ENCODE measurements around the gene PCBP4. TPM values are rescaled to one million over a fixed set of nuclear protein-coding genes. Genes with fewer than 3 reads are reported as not detected.

Gene PCBP4
- 65.7 and 72.5 TPM in 2 replicates for total RNA-seq (2014; rRNA removed; shearing (Covaris generic))

GRCh38 chr3:51967384-51968169, at the start of gene PCBP4:
TSS of gene PCBP4 (minus strand) at chr3:51967454. CDS start at chr3:51961240, 6,214 bp downstream.
- DNase-seq (ENCODE audit: low read depth) = peak; percentile 68

DNA sequence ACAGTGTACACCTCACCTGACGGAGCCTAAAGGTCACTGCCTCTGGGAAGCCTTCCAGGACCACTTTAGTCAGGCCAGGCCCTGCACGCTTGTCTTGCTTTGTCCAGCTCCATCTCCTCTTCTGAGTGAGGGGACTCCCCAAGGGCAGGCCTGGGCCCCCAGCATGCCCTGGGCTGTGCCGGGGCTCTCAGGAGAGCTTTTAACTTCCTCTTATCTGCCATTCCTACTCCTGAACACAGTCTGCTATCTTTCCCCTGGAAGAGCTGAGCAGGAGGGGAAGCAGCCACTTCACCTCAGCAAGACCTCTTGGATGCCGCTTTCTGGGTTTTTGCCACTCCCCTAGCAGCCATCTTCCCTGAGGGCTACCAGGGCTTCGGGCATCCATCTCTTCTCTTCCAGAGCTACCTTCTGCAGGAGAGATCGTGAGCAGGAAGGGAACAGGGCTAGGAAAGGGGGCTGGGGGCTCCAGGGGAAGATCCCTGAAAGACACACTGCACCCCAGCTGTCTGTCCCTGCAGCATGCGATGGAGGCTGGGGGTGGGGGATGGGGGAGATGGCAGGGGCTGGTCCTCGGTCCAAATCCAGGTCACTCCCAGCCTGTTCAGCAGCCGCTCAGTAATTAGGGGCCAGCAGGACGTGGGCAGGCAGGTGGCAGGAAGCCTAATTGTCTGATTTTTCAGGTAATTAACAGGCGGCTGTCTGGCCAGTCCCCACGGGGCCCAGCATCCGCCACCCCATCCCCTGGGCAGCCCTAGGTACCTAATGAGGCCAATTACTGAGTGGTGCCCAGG, 48.4 kb upstream of the PCBP4 start:
- DNase-seq (ENCODE audit: low read depth) = no peak

- DNase-seq (ENCODE audit: low read depth) = peak; percentile 54
Measured at GRCh38 chr3:52014613-52015012, 47.4 kb upstream of the PCBP4 start.

DNA sequence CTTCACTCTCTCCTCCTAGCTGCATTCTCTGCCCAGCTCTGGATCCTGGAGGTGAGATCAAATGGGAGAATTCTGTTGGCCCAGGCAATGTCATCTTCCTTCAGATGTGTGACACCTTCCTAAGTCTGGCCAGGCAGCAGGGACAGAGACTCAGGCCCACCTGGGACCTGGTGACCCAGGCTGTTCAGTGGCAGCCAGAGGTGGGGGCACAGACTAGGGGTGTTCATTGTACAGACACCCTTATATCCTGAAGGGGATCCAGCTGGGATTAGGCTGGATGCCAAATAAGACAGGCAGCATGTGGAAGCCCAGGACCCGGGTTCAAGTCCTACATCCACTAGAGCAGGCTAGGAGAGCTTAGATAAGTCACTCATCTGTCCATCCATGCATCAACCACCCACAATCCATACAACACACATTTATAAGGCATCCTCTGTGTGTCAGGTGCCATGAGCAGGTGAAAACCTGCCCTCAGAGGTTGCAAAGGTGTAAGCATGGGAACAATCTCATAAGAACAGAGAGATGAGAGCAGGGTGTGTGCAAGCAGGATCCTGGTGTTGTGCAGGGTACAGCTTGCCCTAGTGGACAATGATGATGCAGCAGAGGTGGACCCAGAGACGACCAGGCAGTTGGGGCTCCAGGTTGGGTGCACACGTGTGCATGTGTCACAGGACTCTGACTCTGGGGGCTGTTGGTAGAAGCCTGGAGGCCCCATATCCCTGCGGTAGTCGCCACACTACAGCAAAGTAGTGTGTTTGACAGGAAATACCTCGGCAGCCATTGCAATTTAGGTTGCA, 46.7 kb upstream of the PCBP4 start:
- DNase-seq (ENCODE audit: low read depth) = no peak

DNA sequence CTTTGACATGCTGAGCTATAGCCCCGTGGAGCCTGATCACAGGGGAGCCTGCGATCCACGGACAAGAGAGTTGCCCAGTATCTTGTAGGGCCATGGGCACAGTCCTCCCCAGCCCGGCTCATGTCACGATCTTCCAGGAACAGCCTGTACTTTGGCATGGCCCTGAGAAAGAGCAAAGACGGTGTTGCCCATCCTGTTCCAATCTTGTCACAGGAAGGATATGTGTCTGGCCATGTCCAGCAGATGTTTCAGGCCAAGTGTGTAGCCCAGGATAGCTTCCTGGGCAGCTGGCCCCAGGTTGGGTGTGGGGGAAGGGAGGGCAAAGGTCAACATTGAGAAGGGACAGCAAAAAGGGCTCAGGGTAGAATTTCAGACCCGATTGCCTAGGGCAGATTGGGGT, 45.4 kb upstream of the PCBP4 start:
- DNase-seq (ENCODE audit: low read depth) = no peak

DNA sequence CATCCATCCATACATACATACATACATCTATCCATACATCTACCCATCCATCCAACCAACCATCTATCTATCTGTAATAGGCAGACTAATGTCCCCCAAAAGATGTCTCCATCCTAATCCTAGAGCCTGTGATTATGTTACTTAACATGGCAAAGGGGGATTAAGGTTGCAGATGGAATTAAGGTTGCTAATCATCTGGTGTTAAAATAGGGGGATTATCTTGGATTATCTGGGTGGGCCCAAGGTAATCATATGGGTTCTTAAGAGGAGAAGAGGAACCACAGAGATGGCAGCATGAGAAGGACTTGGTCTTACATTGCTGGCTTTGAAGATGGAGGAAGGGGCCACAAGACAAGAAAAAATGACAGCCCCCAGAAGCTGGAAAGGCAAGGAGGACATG, 43.2 kb upstream of the PCBP4 start:
- no peak for DNase-seq (ENCODE audit: low read depth)

DNA sequence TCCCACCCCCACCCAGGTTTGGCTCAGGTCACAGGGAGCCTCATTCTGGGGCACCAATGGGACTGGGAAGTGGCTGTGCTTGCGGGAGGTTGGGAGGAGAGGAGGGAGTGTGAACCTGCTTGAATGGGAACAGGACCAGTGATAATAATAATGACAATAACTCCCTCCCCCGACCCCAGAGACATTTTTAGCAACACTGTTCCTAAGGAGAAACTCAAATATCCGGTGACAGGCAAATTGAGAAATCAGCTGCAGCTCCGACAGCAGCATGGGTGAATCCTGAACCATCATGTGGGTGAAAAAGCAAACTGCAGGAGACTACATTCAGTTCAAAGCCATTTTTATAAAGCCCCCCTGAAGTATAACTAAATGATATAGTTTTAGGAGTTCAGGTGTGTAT, 40.0 kb upstream of the PCBP4 start:
- no peak for DNase-seq (ENCODE audit: low read depth)

GRCh38 chr3:52006820-52007133, 39.5 kb upstream of the PCBP4 start:
- no peak for DNase-seq (ENCODE audit: low read depth)

- no peak for DNase-seq (ENCODE audit: low read depth)
Measured at GRCh38 chr3:52006017-52006819, 39.0 kb upstream of the PCBP4 start.

GRCh38 chr3:52005571-52005986, 38.3 kb upstream of the PCBP4 start:
- peak; percentile 25 for DNase-seq (ENCODE audit: low read depth)

DNA sequence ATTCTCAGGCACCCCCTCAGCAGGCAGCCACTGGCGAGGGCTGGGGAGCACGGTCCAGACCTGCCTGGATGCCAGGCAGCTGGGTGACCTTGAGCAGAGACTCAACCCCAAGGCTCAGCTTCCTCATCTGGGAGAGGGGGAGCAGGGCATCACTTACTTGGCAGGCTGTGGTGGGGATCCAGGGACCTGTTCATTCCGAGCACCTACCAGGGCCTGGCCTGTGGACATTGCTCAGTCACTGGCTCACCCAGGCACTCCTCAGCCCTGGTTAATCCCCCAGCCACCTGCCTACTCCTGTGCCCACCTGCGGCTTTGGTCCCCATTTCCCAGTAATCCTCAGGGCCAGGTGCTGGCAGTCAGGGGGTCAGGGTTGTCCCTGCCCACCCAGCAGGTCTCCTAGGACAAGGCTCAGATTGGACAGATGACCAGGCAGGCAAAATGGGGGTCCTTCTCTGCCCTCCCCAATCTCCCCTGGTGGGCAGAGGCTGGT, 37.7 kb upstream of the PCBP4 start:
- no peak for DNase-seq (ENCODE audit: low read depth)

DNA sequence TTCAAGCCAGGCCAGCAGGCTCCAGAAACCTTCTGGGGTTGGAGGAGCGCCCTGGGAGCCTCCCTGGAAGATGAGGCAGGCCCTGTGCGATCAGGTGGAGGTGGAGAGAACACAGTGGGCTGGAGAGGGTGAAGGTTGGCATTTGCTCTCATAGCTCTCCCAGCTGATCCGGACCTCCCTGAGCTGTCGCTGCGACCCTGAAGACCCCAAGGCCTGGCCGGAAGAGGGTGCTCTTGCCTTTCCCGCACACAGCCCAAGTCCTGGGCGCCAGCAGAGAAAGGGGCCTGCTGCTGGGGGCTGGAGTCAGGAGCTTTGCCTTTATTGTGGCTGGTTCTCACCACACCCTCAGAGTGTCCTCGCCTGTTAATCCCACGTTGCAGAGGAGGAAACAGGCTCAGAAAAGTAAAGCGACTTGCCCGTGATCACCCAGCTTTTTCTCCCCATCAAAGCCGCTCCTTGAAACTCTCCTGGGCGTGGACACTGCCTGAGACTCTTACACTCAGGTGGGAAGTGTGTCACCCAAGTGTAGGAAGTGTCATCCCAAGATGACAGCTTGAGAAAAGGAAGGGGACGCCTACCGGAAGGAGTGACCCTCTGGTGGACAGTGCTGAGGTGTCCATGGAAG, 37.0 kb upstream of the PCBP4 start:
- peak; percentile 51 for DNase-seq (ENCODE audit: low read depth)

DNA sequence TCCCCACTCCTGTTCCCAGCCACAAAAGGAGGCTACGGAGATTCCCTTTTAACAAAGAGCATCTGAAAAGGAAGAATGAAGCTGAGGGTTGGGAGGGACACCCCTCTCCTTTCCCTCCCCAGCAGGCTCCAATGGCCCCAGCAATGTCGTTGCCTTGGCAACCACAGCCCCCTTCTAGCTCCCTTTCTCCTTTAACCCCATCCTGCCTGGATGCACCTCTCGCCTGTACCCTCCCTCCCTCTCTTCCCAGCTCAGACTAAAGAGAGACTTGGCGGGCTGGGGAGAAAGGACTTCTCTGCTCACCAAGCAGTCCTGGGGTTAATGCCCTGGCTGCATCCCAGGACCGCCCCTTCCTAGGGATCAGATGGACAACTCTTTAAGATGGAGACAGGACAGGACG, 35.5 kb upstream of the PCBP4 start:
- DNase-seq (ENCODE audit: low read depth) = no peak

- peak; percentile 56 for DNase-seq (ENCODE audit: low read depth)
Measured at GRCh38 chr3:52001443-52001974, 34.3 kb upstream of the PCBP4 start.

- DNase-seq (ENCODE audit: low read depth) = no peak
Measured at GRCh38 chr3:51999846-52000245, 32.6 kb upstream of the PCBP4 start.

DNA sequence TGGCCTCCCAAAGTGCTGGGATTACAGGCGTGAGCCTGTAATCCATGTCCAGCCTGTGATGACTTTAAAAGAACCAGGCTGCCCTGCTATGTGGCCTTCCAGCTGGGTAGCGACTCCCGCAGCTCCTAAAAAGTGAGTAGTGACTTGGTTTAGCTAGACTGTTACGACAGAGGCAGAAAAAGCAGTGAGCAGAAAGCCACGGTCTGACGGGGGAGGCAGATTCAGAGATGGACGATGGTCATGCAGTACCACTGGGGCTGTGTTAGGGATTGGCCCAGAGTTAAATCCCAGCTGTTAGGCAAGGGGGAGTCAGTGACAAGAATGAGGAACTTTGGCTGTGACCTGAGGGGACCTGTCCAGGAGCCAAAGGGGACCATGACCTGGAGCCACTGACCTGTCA, 31.5 kb upstream of the PCBP4 start:
- no peak for DNase-seq (ENCODE audit: low read depth)

GRCh38 chr3:51997935-51998596, 30.8 kb upstream of the PCBP4 start:
- DNase-seq (ENCODE audit: low read depth) = peak; percentile 52

- no peak for DNase-seq (ENCODE audit: low read depth)
Measured at GRCh38 chr3:51997172-51997571, 29.9 kb upstream of the PCBP4 start.

GRCh38 chr3:51995346-51996163, 28.3 kb upstream of the PCBP4 start, which contains the start of gene RPL29:
TSS of gene RPL29 (minus strand) at chr3:51995895. CDS start at chr3:51995461, 434 bp downstream.
- peak; percentile 95 for DNase-seq (ENCODE audit: low read depth)
